Measurements from ENCODE around the gene HSDL1. TPM values are rescaled to one million over a fixed set of nuclear protein-coding genes. Genes with fewer than 3 reads are reported as not detected.

Gene HSDL1
- total RNA-seq, 4 donors from 2014 or later: 10.1 to 19.2 (median 13.3) TPM

DNA sequence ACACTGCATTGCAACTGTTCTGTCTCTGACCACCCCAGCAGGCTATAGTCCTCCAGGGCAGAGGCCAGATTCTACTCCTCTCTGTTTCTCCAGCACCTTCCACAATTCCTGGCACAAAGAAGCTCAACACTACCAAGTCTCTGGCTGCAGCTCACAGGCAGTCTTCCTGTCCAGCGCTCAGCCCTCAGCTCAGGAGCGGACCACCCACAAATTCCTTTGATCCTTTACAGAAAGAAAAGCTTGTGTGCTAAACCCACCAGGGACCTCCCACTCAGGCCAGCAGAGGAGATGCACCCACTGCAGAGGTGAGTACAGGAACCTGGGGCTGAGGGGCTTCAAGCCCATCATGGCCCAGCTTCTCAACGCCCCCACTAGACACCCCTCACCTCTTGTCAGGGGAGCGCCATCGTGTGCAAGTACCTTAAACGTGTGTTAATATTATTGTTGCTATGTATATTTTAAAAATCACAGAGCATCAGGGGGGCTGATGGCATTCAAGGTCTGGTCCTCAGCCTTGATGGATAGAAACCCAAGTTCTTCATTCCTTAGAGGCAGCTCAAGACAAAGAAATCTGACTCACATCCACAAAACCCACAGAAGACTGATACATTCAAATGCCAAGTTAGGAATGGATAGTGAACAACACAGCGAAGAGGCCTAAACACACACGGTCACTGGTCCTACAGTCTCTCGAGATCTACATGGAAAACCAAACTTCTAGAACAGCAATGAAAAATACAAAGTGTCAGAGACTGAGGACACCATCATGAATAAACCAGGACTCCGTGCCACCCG lies 8.4 kb downstream of the HSDL1 start:
- WGBS, 2 donors (ENCODE audit: low coverage in 1 of 2): 80% methylated on average over 8 of the region's 11 CpGs; no CpG with 5 or more reads in 1 of the 2 donors

DNA sequence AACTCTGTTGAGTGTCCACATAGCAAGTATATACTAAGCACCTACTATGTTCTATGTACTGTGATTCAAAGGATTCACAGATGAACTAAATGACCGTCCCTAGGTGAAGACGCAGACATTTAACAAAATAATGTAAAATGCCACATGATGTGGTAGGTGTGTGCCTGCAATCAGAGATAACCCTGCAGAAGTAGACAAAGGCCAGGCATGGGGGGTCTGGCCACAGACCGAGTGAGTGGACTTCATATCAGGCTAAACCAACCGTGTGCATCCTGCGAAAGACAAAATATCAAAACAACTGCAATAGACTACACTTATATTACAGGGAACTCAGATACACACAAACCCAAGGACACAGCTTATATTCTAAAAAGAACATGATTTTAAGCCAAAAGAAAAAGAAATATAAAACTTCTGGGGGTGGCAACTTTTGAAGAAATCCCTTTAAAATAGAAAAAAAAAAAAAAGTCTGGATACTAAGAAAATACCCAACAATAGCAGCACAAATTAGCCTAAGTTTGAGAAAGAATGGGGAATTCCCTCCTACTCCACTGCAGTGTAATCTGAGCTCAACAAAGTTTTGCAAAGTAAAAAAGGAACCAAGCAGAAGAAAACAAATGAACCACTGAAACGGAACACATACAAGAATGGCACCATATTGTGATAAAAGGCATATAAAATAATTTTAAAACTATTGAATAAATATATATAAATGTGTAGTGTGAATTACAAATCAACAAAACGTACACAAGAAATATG lies 12.3 kb downstream of the HSDL1 start:
- H3K4me1 ChIP-seq: no peaks in the 10 kb centered on the region
- no peak overlapping the region for H3K27ac ChIP-seq
- no peak for ATAC-seq
- H3K9me3 ChIP-seq: no peaks in the 10 kb centered on the region
- 81 to 91% methylated on average over 4 to 6 of the region's 7 CpGs for WGBS, 2 donors (ENCODE audit: low coverage in 1 of 2)
- no peaks in the 10 kb centered on the region for H3K27me3 ChIP-seq
- H3K36me3 ChIP-seq: peaks cover 0 to 33% of the 10 kb centered on the region in 2 donors
- TF ChIP-seq POLR2AphosphoS5 (IDR thresholded peaks at IDR 0.05) (no peak), EP300 (IDR thresholded peaks at IDR 0.05) (no peak), POLR2A (IDR thresholded peaks at IDR 0.05) (no peak)
- TF ChIP-seq, protein P1, sequence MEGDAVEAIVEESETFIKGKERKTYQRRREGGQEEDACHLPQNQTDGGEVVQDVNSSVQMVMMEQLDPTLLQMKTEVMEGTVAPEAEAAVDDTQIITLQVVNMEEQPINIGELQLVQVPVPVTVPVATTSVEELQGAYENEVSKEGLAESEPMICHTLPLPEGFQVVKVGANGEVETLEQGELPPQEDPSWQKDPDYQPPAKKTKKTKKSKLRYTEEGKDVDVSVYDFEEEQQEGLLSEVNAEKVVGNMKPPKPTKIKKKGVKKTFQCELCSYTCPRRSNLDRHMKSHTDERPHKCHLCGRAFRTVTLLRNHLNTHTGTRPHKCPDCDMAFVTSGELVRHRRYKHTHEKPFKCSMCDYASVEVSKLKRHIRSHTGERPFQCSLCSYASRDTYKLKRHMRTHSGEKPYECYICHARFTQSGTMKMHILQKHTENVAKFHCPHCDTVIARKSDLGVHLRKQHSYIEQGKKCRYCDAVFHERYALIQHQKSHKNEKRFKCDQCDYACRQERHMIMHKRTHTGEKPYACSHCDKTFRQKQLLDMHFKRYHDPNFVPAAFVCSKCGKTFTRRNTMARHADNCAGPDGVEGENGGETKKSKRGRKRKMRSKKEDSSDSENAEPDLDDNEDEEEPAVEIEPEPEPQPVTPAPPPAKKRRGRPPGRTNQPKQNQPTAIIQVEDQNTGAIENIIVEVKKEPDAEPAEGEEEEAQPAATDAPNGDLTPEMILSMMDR (IDR thresholded peaks at IDR 0.05): no peak
- no peak overlapping the region for H3K4me3 ChIP-seq

More for the DNA sequence above, 8.4 kb downstream of the HSDL1 start:
- H3K4me3 ChIP-seq: no peak overlapping the region
- H3K27me3 ChIP-seq: no peaks in the 10 kb centered on the region
- no peak overlapping the region for H3K27ac ChIP-seq
- ATAC-seq: no peak
- TF ChIP-seq EP300 (IDR thresholded peaks at IDR 0.05) (no peak), POLR2A (IDR thresholded peaks at IDR 0.05) (no peak), POLR2AphosphoS5 (IDR thresholded peaks at IDR 0.05) (no peak)
- TF ChIP-seq, protein P1 (IDR thresholded peaks at IDR 0.05): no peak
- H3K4me1 ChIP-seq: no peaks in the 10 kb centered on the region
- H3K9me3 ChIP-seq: no peaks in the 10 kb centered on the region
- no peaks in the 10 kb centered on the region for H3K36me3 ChIP-seq

DNA sequence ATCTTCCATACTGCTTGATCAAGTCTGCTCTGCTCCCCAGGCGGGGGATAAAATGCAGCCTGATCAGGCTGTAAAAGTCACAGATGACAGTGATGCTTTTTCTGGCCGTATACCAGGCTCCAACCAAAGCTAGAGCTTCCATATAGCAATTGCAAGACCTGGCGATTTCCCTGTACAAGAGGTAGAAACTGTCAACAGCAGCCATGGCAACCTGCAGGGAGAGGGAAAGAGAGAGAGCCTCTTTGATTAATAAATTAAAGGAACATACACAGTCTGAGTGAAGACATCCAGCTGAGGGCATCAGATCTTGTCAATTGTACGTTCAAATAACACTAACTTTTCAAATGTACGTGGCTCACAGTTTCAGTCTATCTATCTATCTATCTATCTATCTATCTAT lies 13.9 kb downstream of the HSDL1 start:
- Histone ChIP-seq H3K9me3 (no peaks in the 10 kb centered on the region), H3K4me3 (no peak overlapping the region), H3K36me3 (peaks cover 0 to 45% of the 10 kb centered on the region in 2 donors), H3K4me1 (no peaks in the 10 kb centered on the region), H3K27ac (no peak overlapping the region), H3K27me3 (no peaks in the 10 kb centered on the region)
- 77 to 100% methylated on average over 1 to 4 of the region's 5 CpGs for WGBS, 2 donors (ENCODE audit: low coverage in 1 of 2)
- TF ChIP-seq POLR2AphosphoS5 (IDR thresholded peaks at IDR 0.05): no peak
- TF ChIP-seq, protein P1 (IDR thresholded peaks at IDR 0.05): no peak
- no peak for TF ChIP-seq POLR2A (IDR thresholded peaks at IDR 0.05)
- no peak for TF ChIP-seq EP300 (IDR thresholded peaks at IDR 0.05)
- ATAC-seq: no peak

GRCh38 chr16:84124257-84125073 lies 20.5 kb downstream of the HSDL1 start:
- TF ChIP-seq, protein P1 (IDR thresholded peaks at IDR 0.05): no peak
- TF ChIP-seq POLR2A (IDR thresholded peaks at IDR 0.05): no peak
- no peak for TF ChIP-seq EP300 (IDR thresholded peaks at IDR 0.05)
- no peak for TF ChIP-seq POLR2AphosphoS5 (IDR thresholded peaks at IDR 0.05)
- Histone ChIP-seq H3K27me3 (no peaks in the 10 kb centered on the region), H3K9me3 (no peaks in the 10 kb centered on the region), H3K36me3 (peaks cover 0 to 61% of the 10 kb centered on the region in 2 donors), H3K4me3 (no peak overlapping the region), H3K27ac (no peak overlapping the region), H3K4me1 (no peaks in the 10 kb centered on the region)
- ATAC-seq: no peak
- 83 to 93% methylated on average over 7 of the region's 7 CpGs for WGBS, 2 donors (ENCODE audit: low coverage in 1 of 2)
